Heart left ventricle (tissue), 16 donors: ENCODE data around the gene AXDND1. TPM values are rescaled to one million over a fixed set of nuclear protein-coding genes. Genes with fewer than 3 reads are reported as not detected.

Experiments
- ATAC-seq, 4 donors: fragments of 200-7000 bp; cut with Tn5 transposase; one replicate each; pipeline ENCODE4 v1.9.1; 2020 to 2022; ENCODE audit warnings: moderate library complexity in 4 of 4, mild to moderate bottlenecking in 3 of 4, moderate number of reproducible peaks in 1 of 4
- DNase-seq, 5 donors: peaks; one replicate each; pipeline ENCODE4 v3.0.0-alpha.2; 2020
- H3K27ac ChIP-seq, 12 donors: fragments of 200-600 bp; sonication (generic) in 4 of 12; one replicate each; pipeline versions ENCODE4 v1.5.0 to v1.8.0; 2016 to 2022; ENCODE audit warnings: mild to moderate bottlenecking in 2 of 12
- H3K27me3 ChIP-seq, 9 donors: fragments of 200-600 bp; sonication (generic) in 2 of 9; one replicate each; pipeline versions ENCODE4 v1.5.1 to v1.8.0; 2016 to 2022; ENCODE audit warnings: mild to moderate bottlenecking in 3 of 9
- H3K36me3 ChIP-seq, 9 donors: fragments of 200-600 bp; sonication (generic) in 2 of 9; one replicate each; pipeline versions ENCODE4 v1.5.0 to v1.8.0; 2018 to 2022; ENCODE audit warnings: mild to moderate bottlenecking in 2 of 9
- H3K4me1 ChIP-seq, 12 donors: fragments of 200-600 bp; sonication (generic) in 4 of 12; one replicate each; pipeline versions ENCODE4 v1.5.0 to v1.8.0; 2016 to 2022; ENCODE audit warnings: mild to moderate bottlenecking in 3 of 12
- H3K4me3 ChIP-seq, 12 donors: fragments of 200-600 bp; sonication (generic) in 4 of 12; one replicate each; pipeline versions ENCODE4 v1.5.0 to v1.8.0; 2017 to 2022; ENCODE audit warnings: mild to moderate bottlenecking in 9 of 12, moderate library complexity in 4 of 12
- H3K9me3 ChIP-seq, 12 donors: fragments of 200-600 bp; sonication (generic) in 4 of 12; one replicate each; pipeline versions ENCODE4 v1.5.0 to v1.8.0; 2016 to 2022; ENCODE audit warnings: mild to moderate bottlenecking in 1 of 12
- CTCF ChIP-seq, 12 donors: fragments of 200-600 bp; sonication (generic) in 4 of 12; IDR thresholded peaks; one replicate each; pipeline versions ENCODE4 v1.5.0 to v1.8.0; 2018 to 2022; ENCODE audit warnings: antibody characterized with exemption in 12 of 12, mild to moderate bottlenecking in 5 of 12
- POLR2A ChIP-seq, 2 donors: fragments of 450-650 bp; IDR thresholded peaks; one replicate each; pipeline ENCODE4 v1.6.1; 2017; ENCODE audit warnings: antibody characterized with exemption in 2 of 2, mild to moderate bottlenecking in 2 of 2, moderate library complexity in 2 of 2
- WGBS, 4 donors: extraction: QIAGEN DNeasy Blood & Tissue Kit in 2 of 4; methylation state at CpG; one replicate each; pipeline versions ENCODE4 v1.1.5 to v1.1.7; 2013 to 2018; 5-methylcytosine and 5-hydroxymethylcytosine counted together
- intact Hi-C, 10 donors: fragments of 100-400 bp; cut with DNase I; formaldehyde crosslinking; loops; one replicate each; pipeline versions ENCODE4 v1.11.1 to v1.14.2; 2022
- long read RNA-seq, 3 donors: library from polyadenylated mRNA; unstranded; transcript quantifications; one replicate each; pipeline ENCODE4 v2.0.0, GENCODE V29; 2020 to 2021
- polyA plus RNA-seq, 2 donors: library from polyadenylated mRNA; stranded (reverse); fragments of 200-250 nt; gene quantifications; one replicate each; pipeline ENCODE4 v1.2.3, GENCODE V29; 2013
- total RNA-seq, 9 donors: library from RNA; depleted of rRNA in 2 of 9; stranded (reverse); fragments of >200 nt in 2 of 9; fragmentation: NEBNext Ultra II Directional in 3 of 9; extraction: Animal tissue kit (Norgen Biotek cat#: 25700) in 3 of 9; gene quantifications; one replicate each; pipeline versions ENCODE4 v1.1.0 to v1.2.4, GENCODE V29; 2016 to 2023
- donor health status: ischemic (EF 13 %, LVEDD 7.1; RV severe dilation, severe dysfunction).
- donor health status: healthy with polysubstance abuse.
- donor health status: DM: no; HTN: yes; CAD: no.
- donor health status: DM: no; HTN: no; CAD: no.
- donor health status: ischemic (EF 25% LVEDD 6.9; RV normal size, moderate dysfunction).
- donor health status: ischemic (EF 25% LVEDD 5.7; RV mildly dilated, moderate dysfunction).
- donor health status: healthy.
- donor health status: DM: yes; HTN: yes; CAD: no.
- donor health status: ischemic (EF 35%, LVEDD 5.7; RV mildly dilated, moderate dysfunction).
- donor health status: nonischemic (EF 11% LVEDD 7.7; RV severe dilation, severe dysfunction).
- donor health status: DM: yes; HTN: yes; CAD: no.
- donor health status: PGD.
- donor health status: ischemic (EF 29% LVEDD 5.4; RV normal size, mild dysfunction).
- donor health status: nonischemic (EF 23%, LVEDD 6.1; RV moderate dilation, normal function).

AXDND1 gene, protein sequence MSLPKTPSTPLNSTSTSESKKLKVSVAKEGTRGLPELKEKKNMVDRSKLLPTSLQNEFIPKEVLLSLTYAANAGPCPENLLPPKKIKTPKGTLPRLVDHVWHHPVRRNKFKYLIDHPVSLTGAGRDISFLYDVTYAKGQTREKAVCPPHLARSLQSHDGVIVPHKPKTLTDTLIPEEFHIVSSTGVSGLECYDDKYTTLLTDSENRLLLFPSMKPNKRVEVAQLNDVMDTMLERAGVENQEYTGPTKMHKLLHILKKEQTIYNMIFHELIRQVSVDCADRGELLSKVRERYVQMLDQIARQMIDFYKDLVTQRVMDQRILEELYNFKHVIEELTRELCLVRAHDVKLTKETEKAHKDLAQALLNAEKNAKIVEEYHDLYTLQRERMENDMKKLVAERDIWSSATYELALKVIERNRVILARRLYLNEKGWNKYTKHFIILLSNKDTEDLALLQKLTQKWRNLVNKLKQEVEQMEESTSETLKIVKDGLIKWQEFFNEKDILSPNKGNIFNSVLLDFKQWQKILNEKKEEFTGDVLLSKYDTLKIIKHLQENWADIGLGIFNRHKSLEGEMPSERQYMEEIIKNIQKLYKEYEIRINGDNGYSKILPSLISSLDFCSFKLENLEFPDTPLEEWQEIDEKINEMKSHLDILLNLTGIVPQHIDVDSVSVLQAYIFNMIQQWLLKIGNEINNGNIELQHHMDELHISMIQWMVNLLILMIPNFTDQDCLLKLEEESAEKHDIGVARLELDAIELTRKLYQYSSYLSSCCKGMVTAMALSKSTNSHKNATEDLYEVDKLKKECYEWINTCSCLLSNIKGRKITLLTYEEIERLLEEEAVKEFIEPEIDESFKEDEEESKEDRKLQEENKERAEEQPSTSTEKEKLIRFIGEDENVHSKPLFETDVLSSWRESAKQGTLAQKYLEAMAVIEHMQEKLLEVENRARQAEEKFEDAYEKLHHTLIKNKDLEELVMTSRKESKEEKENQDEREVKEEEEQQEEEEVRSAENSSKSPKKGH
- total RNA-seq: under 1 TPM in 2 of 9 donors, not detected in 7; 0.08 to 0.16 TPM
- polyA plus RNA-seq: not detected
- long read RNA-seq, donor 1: 0 reads
- long read RNA-seq, donor 2: 0 reads
- long read RNA-seq, donor 3: 0 reads

DNA sequence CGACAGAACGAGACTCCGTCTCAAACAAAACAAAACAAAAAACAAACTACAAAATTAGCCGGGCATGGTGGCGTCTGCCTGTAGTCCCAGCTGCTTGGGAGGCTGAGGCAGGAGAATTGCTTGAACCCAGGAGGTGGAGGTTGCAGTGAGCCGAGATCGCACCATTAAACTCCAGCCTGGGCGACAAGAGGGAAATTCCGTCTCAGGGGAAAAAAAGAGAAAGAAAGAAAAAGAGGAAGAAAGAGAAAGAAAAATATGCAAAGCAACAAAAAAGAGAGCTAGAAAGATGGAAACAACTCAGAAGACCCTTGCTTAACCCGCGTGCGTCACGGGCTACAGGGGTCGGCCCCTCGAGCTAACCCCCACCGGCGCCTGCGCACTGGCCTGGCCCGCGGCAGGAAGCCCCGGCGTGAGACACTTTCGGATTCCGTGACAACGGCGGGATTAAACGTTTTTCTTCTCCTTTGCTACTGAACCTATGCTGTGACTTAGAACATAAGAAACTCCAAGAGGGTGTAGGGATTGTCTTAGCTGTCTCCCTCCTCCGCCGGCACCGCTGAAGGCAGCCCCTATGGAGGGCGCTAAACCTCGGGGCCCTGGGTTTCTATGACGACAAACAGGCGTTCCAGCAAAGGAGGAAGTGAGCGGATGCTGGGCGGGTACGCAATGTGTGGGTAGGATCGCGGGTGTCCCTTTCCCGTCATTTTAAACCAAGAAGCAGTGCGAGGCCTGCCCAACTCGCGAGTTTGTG, at the start of gene AXDND1:
TSS of gene AXDND1 (plus strand) at position 630 of the 751 bp plus-strand sequence. CDS start 539 bp downstream, outside the sequence.
- H3K36me3 ChIP-seq: no peaks in the 10 kb centered on the region
- TF ChIP-seq POLR2A (IDR thresholded peaks at IDR 0.05) (peak in 1 of 2 donors; percentile 52), CTCF (IDR thresholded peaks at IDR 0.05) (peak in 2 of 12 donors; percentile 31 to 57)
- no peaks in the 10 kb centered on the region for H3K9me3 ChIP-seq
- H3K4me3 ChIP-seq: peak within 1 kb of the TSS; percentile 50 to 79 (median 70)
- H3K4me1 ChIP-seq: peaks cover 0 to 10% (median 1%) of the 10 kb centered on the region in 12 donors
- ATAC-seq (peak; percentile 90 to 98 (median 98)), DNase-seq (peak; percentile 87 to 93 (median 88))
- intact Hi-C loops: loop anchor here (2.0 to 10.0 kb wide), 12 partner anchors 71 to 821 kb away; partner anchors contain the start of genes SOAT1 (in 5 of the 10), TOR3A (in 2 of the 10), ABL2 (in 1 of the 10) and FAM20B (in 1 of the 10)
- 8 to 10% (median 10%) methylated on average over 41 to 43 of the region's 43 CpGs for WGBS, 4 donors
- H3K27ac ChIP-seq: peak within 1 kb of the TSS; percentile 72 to 99 (median 90)
- no peaks in the 10 kb centered on the region for H3K27me3 ChIP-seq

DNA sequence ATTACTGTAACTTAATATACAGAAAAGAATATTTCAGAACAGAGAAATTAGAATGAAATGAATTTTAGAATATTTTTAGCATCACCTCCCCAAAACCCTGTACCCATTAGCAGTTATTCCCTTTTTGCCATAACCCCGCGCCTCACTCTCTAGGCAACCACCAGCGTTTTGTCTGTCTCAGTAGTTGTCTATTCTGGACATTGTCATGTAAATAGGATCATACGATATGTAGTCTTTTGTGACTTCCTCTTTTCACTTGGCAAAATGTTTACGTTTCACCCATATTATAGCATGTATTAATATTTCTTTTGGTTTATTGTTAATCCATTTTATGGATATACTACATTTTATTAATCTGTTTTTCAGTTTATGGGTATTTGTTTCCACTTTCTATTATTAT, 47.3 kb upstream of the AXDND1 start:
- WGBS, 4 donors: 86 to 92% (median 89%) methylated on average over 5 of the region's 5 CpGs

More for the DNA sequence above, 47.3 kb upstream of the AXDND1 start:
- DNase-seq (no peak), ATAC-seq (no peak)
- intact Hi-C loops: no loop called here
- H3K9me3 ChIP-seq: peaks cover 0 to 11% (median 0%) of the 10 kb centered on the region in 12 donors
- no peak overlapping the region for H3K27ac ChIP-seq
- peaks cover 0 to 16% (median 0%) of the 10 kb centered on the region in 9 donors for H3K36me3 ChIP-seq
- TF ChIP-seq POLR2A (IDR thresholded peaks at IDR 0.05) (no peak), CTCF (IDR thresholded peaks at IDR 0.05) (no peak)
- H3K4me1 ChIP-seq: peaks cover 0 to 19% (median 0%) of the 10 kb centered on the region in 12 donors
- H3K27me3 ChIP-seq: no peaks in the 10 kb centered on the region
- no peak overlapping the region for H3K4me3 ChIP-seq
